Activated CD4-positive, alpha-beta T cell treated with anti-CD3 and anti-CD28 coated beads, Interleukin-2, Interleukin-4, amounts not matched to agents 100 ng/mL and 50 ng/mL, durations not matched to agents 16 hours and 8 hours (primary cell): ENCODE results near the gene OPRM1.

ENCODE experiments used
- DNase-seq: peaks from one replicate; pipeline ENCODE4 v3.0.0-alpha.2; 2020; ENCODE audit warnings: low spot score

OPRM1 gene

GRCh38 chr6:154241061-154241460 is 202.0 kb downstream of the OPRM1 start:
- DNase-seq, result peak; percentile 49

- DNase-seq, result no peak
Measured at GRCh38 chr6:154241581-154241980, 202.5 kb downstream of the OPRM1 start.

- no peak for DNase-seq
Measured at GRCh38 chr6:154242617-154243357, 203.7 kb downstream of the OPRM1 start.

GRCh38 chr6:154243793-154244750 is 205.0 kb downstream of the OPRM1 start:
- no peak for DNase-seq

GRCh38 chr6:154245506-154245905 is 206.5 kb downstream of the OPRM1 start:
- no peak for DNase-seq

- no peak for DNase-seq
Measured at GRCh38 chr6:154246723-154247118, 207.7 kb downstream of the OPRM1 start.

- DNase-seq, result peak; percentile 52
Measured at GRCh38 chr6:154247119-154247861, 208.2 kb downstream of the OPRM1 start.

GRCh38 chr6:154249499-154250298 is 210.7 kb downstream of the OPRM1 start:
- peak; percentile 83 for DNase-seq

GRCh38 chr6:154251116-154251515 is 212.1 kb downstream of the OPRM1 start:
- no peak for DNase-seq

- no peak for DNase-seq
Measured at GRCh38 chr6:154252678-154253077, 213.6 kb downstream of the OPRM1 start.

- DNase-seq, result no peak
Measured at GRCh38 chr6:154257067-154257466, 218.0 kb downstream of the OPRM1 start.

- DNase-seq, result no peak
Measured at GRCh38 chr6:154258064-154258757, 219.2 kb downstream of the OPRM1 start.

GRCh38 chr6:154261688-154262397 is 222.8 kb downstream of the OPRM1 start:
- DNase-seq, result no peak

- DNase-seq, result peak; percentile 17
Measured at GRCh38 chr6:154266560-154267099, 227.6 kb downstream of the OPRM1 start.

- DNase-seq, result no peak
Measured at GRCh38 chr6:154267508-154268106, 228.6 kb downstream of the OPRM1 start.

GRCh38 chr6:154268486-154268885 is 229.4 kb downstream of the OPRM1 start:
- no peak for DNase-seq

- DNase-seq, result no peak
Measured at GRCh38 chr6:154274168-154274567, 235.1 kb downstream of the OPRM1 start.

- peak; percentile 54 for DNase-seq
Measured at GRCh38 chr6:154276810-154277628, 238.0 kb downstream of the OPRM1 start.

GRCh38 chr6:154277629-154278017 is 238.6 kb downstream of the OPRM1 start:
- no peak for DNase-seq
